PC-3 (cell line): ENCODE measurements around the gene ADTRP. TPM values are rescaled to one million over a fixed set of nuclear protein-coding genes. Genes with fewer than 3 reads are reported as not detected.

Source experiments
- ATAC-seq: fragments of 200-7000 bp; cut with Tn5 transposase; 2 replicates; pipeline ENCODE4 v1.9.1; 2020; ENCODE audit warnings: mild to moderate bottlenecking, moderate library complexity
- BruUV-seq: library from RNA; stranded (reverse); fragments of 400-500 nt; replicated peaks from 2 replicates; lab custom pipeline; 2021; lab: Mats Ljungman, UMichigan
- CTCF ChIA-PET: fragments of 300-600 bp; sonication (Branson Sonifier 250); formaldehyde crosslinking; loops from one replicate; lab custom pipeline; 2022; ENCODE audit warnings: antibody characterized with exemption; lab: Charles Lee
- POLR2A ChIA-PET: fragments of 300-600 bp; sonication (Branson Sonifier 250); formaldehyde crosslinking; loops from one replicate; lab custom pipeline; 2022; ENCODE audit warnings: antibody characterized with exemption; ENCODE audit not compliant: unreplicated experiment; lab: Charles Lee
- DNase-seq: peaks from one replicate; pipeline ENCODE4 v3.0.0-alpha.2; 2015
- H2AFZ ChIP-seq: fragments of 300-600 bp; sonication (generic); 2 replicates; pipeline ENCODE4 v1.6.0; 2016; ENCODE audit warnings: antibody characterized with exemption, low read length
- H3F3A ChIP-seq: fragments of 300-600 bp; sonication (generic); one replicate; pipeline ENCODE4 v1.6.0; 2017; ENCODE audit warnings: antibody characterized with exemption, low read length, control low read depth, mild to moderate bottlenecking; ENCODE audit not compliant: unreplicated experiment
- H3K27ac ChIP-seq: fragments of 300-600 bp; sonication (generic); 2 replicates; pipeline ENCODE4 v1.5.1; 2016; ENCODE audit warnings: mild to moderate bottlenecking, low read length
- H3K27me3 ChIP-seq: fragments of 300-600 bp; sonication (generic); 2 replicates; pipeline ENCODE4 v1.6.1; 2016; ENCODE audit warnings: low read length, mixed read lengths
- H3K36me3 ChIP-seq: fragments of 300-600 bp; sonication (generic); 2 replicates; pipeline ENCODE4 v1.6.1; 2016; ENCODE audit warnings: low read depth, mixed run types, low read length, mixed read lengths
- H3K4me1 ChIP-seq: fragments of 300-600 bp; sonication (generic); 2 replicates; pipeline ENCODE4 v1.5.1; 2016; ENCODE audit warnings: low read length; ENCODE audit not compliant: insufficient read depth
- H3K4me2 ChIP-seq: fragments of 300-600 bp; sonication (generic); 2 replicates; pipeline ENCODE4 v1.6.0; 2016; ENCODE audit warnings: low read length
- H3K4me3 ChIP-seq: fragments of 300-600 bp; sonication (generic); 2 replicates; pipeline ENCODE4 v1.5.1; 2016; ENCODE audit warnings: mild to moderate bottlenecking, low read length, mixed read lengths
- H3K79me2 ChIP-seq: fragments of 300-600 bp; sonication (generic); 2 replicates; pipeline ENCODE4 v1.6.1; 2017; ENCODE audit warnings: low read length, mixed read lengths
- H3K9ac ChIP-seq: fragments of 300-600 bp; sonication (generic); 2 replicates; pipeline ENCODE4 v1.6.0; 2016; ENCODE audit warnings: mild to moderate bottlenecking, low read length
- H3K9me2 ChIP-seq: fragments of 300-600 bp; sonication (generic); replicated peaks from 2 replicates; pipeline ENCODE4 v1.6.1; 2016; ENCODE audit warnings: mixed run types, low read length, mixed read lengths
- H3K9me3 ChIP-seq: fragments of 300-600 bp; sonication (generic); 2 replicates; pipeline ENCODE4 v1.6.1; 2016; ENCODE audit warnings: low read length, mixed read lengths
- H4K20me1 ChIP-seq: fragments of 300-600 bp; sonication (generic); 2 replicates; pipeline ENCODE4 v1.6.1; 2016; ENCODE audit warnings: low read length, mixed read lengths
- CTCF ChIP-seq: fragments of 300-600 bp; sonication (generic); conservative IDR thresholded peaks from 2 replicates; pipeline ENCODE4 v1.5.1; 2017; ENCODE audit warnings: antibody characterized with exemption, low read depth, mild to moderate bottlenecking, low read length
- EZH2 ChIP-seq: fragments of 300-600 bp; sonication (generic); IDR thresholded peaks from one replicate; pipeline ENCODE4 v1.6.1; 2017; ENCODE audit warnings: antibody characterized with exemption, mild to moderate bottlenecking, low read length; ENCODE audit not compliant: unreplicated experiment
- EZH2phosphoT487 ChIP-seq: fragments of 300-600 bp; sonication (generic); IDR thresholded peaks from 2 replicates; pipeline ENCODE4 v1.6.1; 2018; ENCODE audit warnings: mild to moderate bottlenecking, antibody characterized with exemption, low read length, borderline replicate concordance
- intact Hi-C: fragments of 100-400 bp; cut with micrococcal nuclease; formaldehyde crosslinking; loops from 2 replicates; pipeline ENCODE4 v1.9.0; 2023
- total RNA-seq: library from RNA; depleted of rRNA; stranded (reverse); fragments of >200 nt; gene quantifications from 2 replicates; pipeline ENCODE4 v1.2.3, GENCODE V29; 2014

The ADTRP gene
- total RNA-seq, 1 experiment from 2014 or later, result not detected

- H3F3A ChIP-seq, result peaks cover 10% of the 10 kb centered on the region
Measured at GRCh38 chr6:11774426-11774825, 4.2 kb downstream of the ADTRP start.

GRCh38 chr6:11773581-11773980 is 5.0 kb downstream of the ADTRP start:
- intact Hi-C loops, result loop anchor here (5.0 kb wide), 2 partner anchors 84 to 719 kb away; no protein-coding TSS in a partner anchor
- Histone ChIP-seq H3K9me2 (no peaks in the 10 kb centered on the region), H3K79me2 (no peaks in the 10 kb centered on the region), H3K4me3 (no peak overlapping the region), H3K9me3 (no peaks in the 10 kb centered on the region), H4K20me1 (no peaks in the 10 kb centered on the region), H3K4me2 (no peak overlapping the region), H2AFZ (no peak overlapping the region), H3K36me3 (no peaks in the 10 kb centered on the region), H3K27me3 (no peaks in the 10 kb centered on the region), H3K9ac (no peak overlapping the region), H3K27ac (no peak overlapping the region), H3F3A (peaks cover 10% of the 10 kb centered on the region), H3K4me1 (peaks cover 46% of the 10 kb centered on the region)
- no peak for TF ChIP-seq EZH2phosphoT487
- no peak for TF ChIP-seq CTCF
- TF ChIP-seq EZH2, result no peak
- ChIA-PET POLR2A (no interaction called here), CTCF (no interaction called here)
- no TSS peak for BruUV-seq
- DNase-seq, result no peak
- ATAC-seq, result no peak

More at GRCh38 chr6:11774426-11774825, 4.2 kb downstream of the ADTRP start:
- Histone ChIP-seq H4K20me1 (no peaks in the 10 kb centered on the region), H3K79me2 (no peaks in the 10 kb centered on the region), H3K36me3 (no peaks in the 10 kb centered on the region), H3K9ac (no peak overlapping the region), H3K27ac (no peak overlapping the region), H3K27me3 (no peaks in the 10 kb centered on the region), H3K4me1 (peaks cover 38% of the 10 kb centered on the region), H2AFZ (no peak overlapping the region), H3K4me3 (no peak overlapping the region), H3K4me2 (no peak overlapping the region), H3K9me3 (no peaks in the 10 kb centered on the region), H3K9me2 (no peaks in the 10 kb centered on the region)
- CTCF ChIA-PET, result no interaction called here
- no TSS peak for BruUV-seq
- ATAC-seq, result no peak
- intact Hi-C loops, result loop anchor here (5.0 kb wide), 2 partner anchors 83 to 718 kb away; no protein-coding TSS in a partner anchor
- DNase-seq, result no peak
- no peak for TF ChIP-seq EZH2
- TF ChIP-seq CTCF, result no peak
- TF ChIP-seq EZH2phosphoT487, result no peak
- POLR2A ChIA-PET, result no interaction called here

- Histone ChIP-seq H3K27ac (peak overlapping the region; percentile 97), H3K79me2 (no peaks in the 10 kb centered on the region), H3K27me3 (no peaks in the 10 kb centered on the region), H3F3A (peaks cover 10% of the 10 kb centered on the region), H3K36me3 (no peaks in the 10 kb centered on the region), H3K4me3 (no peak overlapping the region), H3K9me2 (no peaks in the 10 kb centered on the region), H4K20me1 (no peaks in the 10 kb centered on the region), H3K9me3 (no peaks in the 10 kb centered on the region), H3K4me1 (peaks cover 52% of the 10 kb centered on the region), H2AFZ (no peak overlapping the region), H3K4me2 (peak overlapping the region; percentile 70), H3K9ac (no peak overlapping the region)
- TF ChIP-seq EZH2, result no peak
- CTCF ChIA-PET, result no interaction called here
- intact Hi-C loops, result loop anchor here (5.0 kb wide), 2 partner anchors 84 to 719 kb away; no protein-coding TSS in a partner anchor
- no peak for ATAC-seq
- POLR2A ChIA-PET, result no interaction called here
- no peak for DNase-seq
- no TSS peak for BruUV-seq
Measured at GRCh38 chr6:11773013-11773412, 5.6 kb downstream of the ADTRP start.
